GM15510 (cell line): ENCODE measurements around the gene COL20A1.

Experiments
- POLR2A ChIP-seq: IDR thresholded peaks from 3 replicates; pipeline ENCODE4 v1.6.1; 2011; ENCODE audit warnings: borderline replicate concordance; ENCODE audit not compliant: insufficient read length; ENCODE audit errors: extremely low read depth

COL20A1 gene

GRCh38 chr20:63290677-63291472, 2.1 kb upstream of the COL20A1 start:
- no peak for TF ChIP-seq POLR2A

GRCh38 chr20:63291811-63292210, 1.2 kb upstream of the COL20A1 start:
- TF ChIP-seq POLR2A: no peak

- no peak for TF ChIP-seq POLR2A
Observed at GRCh38 chr20:63292292-63292701, 689 bp upstream of the COL20A1 start.

GRCh38 chr20:63293456-63293855, 470 bp downstream of the COL20A1 start:
- TF ChIP-seq POLR2A: no peak

GRCh38 chr20:63293871-63294535, 1.0 kb downstream of the COL20A1 start:
- TF ChIP-seq POLR2A: no peak

GRCh38 chr20:63294536-63294900, 1.5 kb downstream of the COL20A1 start:
- TF ChIP-seq POLR2A: no peak

GRCh38 chr20:63295018-63295417, 2.0 kb downstream of the COL20A1 start:
- TF ChIP-seq POLR2A: no peak

GRCh38 chr20:63295422-63295821, 2.4 kb downstream of the COL20A1 start:
- TF ChIP-seq POLR2A: no peak

- no peak for TF ChIP-seq POLR2A
Observed at GRCh38 chr20:63295846-63296245, 2.9 kb downstream of the COL20A1 start.

- TF ChIP-seq POLR2A: no peak
Observed at GRCh38 chr20:63296531-63297299, 3.7 kb downstream of the COL20A1 start.

GRCh38 chr20:63297371-63297781, 4.4 kb downstream of the COL20A1 start:
- TF ChIP-seq POLR2A: no peak

- TF ChIP-seq POLR2A: no peak
Observed at GRCh38 chr20:63297796-63298572, 5.0 kb downstream of the COL20A1 start.

- no peak for TF ChIP-seq POLR2A
Observed at GRCh38 chr20:63298731-63299312, 5.8 kb downstream of the COL20A1 start.

GRCh38 chr20:63301671-63302070, 8.7 kb downstream of the COL20A1 start:
- no peak for TF ChIP-seq POLR2A
